Endothelial cell of hepatic sinusoid (primary cell): ENCODE measurements around the gene GPS2.

ENCODE experiments used
- in situ Hi-C: cut with HindIII; loops from 2 replicates; pipeline ENCODE4 v1.10.0; 2017; ENCODE audit warnings: low sequenced_read_pairs

GPS2 gene

DNA sequence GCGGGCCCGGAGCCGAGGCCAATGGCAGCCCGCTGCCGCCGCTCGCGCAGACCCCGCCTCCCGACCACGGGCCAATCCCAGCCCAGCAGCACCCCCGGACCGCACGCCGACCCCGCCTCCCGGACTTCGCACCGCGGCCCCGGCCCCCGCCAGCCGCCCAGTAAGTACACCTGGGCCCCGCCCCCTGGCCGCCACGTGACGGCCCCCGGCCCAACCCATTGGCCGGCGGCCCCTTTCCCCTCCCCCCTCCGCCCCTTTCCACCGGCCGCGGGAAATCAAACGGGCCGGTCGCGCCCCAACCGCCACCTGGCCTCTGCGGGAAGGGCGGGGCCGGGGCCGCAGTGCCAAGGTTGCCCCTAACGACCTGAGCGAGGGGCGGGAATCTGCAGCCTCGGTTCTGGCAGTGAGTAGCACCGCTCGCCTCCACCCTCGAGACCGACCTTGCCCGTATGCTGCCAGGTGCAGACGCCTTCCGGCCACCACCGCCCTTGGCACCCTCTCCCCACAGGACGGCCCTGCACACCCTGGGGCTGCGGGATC, 20.5 kb downstream of the GPS2 start, which contains the start of gene YBX2:
Gene YBX2 (minus strand): TSS at position 26 of the 540 bp plus-strand sequence. CDS start 139 bp downstream, outside the sequence.
- in situ Hi-C loops, result no loop called here

DNA sequence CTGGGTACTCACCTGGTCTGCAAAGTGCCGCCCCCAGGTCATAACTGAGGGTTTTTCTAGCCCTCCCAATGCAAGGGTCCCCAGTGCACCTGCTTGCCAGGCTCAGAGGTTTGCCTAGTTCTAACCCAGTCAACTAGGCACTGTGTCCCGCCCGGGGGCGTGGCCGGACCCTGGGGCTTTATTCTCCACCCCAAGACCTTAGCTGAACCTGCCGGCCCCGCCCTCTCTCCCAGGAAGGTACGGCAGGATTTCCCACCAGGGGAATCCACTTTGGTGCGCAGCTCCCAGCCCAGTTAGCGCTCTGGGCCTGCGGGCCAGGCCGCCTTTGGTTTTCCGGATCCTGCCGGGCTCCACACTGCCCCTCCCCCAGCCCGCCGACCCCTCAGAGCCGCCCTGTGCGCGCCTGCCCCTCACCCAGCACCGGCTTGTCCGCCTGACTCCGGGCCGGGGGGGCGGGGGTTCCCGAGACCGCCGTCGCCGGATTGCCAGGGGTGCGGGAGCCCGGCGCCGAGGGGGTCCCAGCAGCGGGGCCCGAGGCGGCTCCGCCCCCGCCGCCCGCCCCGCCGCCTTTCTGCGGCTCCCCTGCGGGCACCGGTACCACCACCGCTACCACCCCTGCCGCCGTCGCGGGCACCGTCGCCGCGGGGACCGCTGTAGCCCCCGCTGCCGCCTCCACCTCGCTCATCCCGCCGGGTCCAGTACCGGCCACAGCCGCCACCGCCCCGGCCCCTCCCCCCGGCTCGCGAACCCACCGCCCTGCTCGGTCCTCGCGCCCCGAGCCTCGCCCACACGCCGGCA, 21.1 kb downstream of the GPS2 start:
- in situ Hi-C loops, result no loop called here

DNA sequence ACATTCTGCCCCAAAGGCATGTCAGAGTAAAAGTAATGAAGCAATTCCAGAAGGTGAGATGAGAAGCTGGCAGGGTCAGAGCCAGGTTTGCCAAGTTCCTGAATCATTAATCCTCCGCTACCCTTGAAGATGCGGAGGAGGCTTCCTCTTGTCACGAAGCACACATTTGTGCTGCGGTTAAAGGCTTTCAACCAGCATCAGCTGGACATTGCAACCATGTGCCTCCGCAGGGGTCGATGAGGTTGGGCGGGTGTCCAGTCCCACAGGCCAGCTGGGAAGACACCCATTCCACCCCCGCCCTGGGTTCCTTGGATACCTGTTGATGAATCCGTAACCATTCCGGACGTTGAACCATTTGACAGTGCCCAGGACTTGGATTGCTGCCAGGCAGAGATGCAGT, 22.0 kb downstream of the GPS2 start:
- in situ Hi-C loops, result no loop called here

DNA sequence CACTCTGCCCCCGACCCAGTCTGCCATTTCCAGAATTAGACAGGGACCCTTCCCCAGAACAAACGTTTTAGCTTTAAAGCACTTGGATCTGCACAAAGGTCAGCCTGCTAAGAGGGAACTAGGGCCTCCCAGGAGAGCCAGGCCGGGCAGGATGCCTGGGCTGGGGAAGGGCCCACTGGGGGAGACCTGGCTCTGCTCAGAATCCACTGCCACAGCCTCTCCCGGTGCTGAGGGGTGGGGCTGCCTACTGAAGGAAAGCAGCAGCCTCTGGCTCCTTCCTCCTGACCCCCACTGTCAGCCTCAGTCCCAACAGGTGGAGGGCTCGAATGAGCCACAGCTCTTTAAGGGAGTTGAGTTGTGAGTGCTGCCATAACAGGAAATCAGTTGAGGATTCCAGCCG, 22.4 kb downstream of the GPS2 start:
- in situ Hi-C loops, result no loop called here

DNA sequence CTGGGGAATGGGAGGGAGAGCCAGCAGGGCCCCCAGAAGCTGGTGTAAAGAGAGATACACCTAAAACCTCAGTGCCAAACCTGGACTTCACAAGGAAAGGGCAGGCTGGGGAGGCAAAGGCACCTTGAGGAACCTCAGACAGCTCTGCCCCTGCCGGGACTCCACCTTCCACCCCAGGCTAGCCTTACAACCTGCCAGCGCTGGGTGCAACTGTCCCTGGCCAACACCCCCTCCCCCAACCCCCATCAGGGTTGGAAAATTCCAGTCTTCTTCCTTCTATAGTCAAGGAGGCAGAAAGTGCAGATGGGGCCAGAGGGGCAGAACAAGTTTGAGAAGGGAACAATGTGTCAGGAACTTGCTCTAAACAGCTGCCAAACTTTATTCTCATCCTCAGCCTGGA, 23.0 kb downstream of the GPS2 start:
- in situ Hi-C loops, result no loop called here

DNA sequence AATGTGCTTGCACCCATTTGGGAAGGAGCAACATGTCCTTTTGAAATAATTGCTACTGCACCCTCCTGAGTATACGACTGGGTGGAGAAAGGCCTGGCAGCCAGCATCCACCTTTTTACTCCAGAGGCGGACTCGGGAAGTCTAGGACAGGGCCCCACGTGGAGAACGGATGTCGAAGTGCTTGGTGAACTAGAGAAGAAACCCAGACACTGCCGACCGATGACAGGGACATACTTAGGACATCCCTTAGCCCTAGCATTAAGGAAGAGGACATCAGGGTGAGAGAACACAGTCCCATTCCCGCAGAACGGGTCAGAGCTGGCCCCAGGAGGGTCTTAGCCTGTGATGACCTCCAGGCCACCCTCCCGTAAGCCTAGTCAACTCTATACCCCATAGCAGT, 24.5 kb downstream of the GPS2 start:
- in situ Hi-C loops, result no loop called here

DNA sequence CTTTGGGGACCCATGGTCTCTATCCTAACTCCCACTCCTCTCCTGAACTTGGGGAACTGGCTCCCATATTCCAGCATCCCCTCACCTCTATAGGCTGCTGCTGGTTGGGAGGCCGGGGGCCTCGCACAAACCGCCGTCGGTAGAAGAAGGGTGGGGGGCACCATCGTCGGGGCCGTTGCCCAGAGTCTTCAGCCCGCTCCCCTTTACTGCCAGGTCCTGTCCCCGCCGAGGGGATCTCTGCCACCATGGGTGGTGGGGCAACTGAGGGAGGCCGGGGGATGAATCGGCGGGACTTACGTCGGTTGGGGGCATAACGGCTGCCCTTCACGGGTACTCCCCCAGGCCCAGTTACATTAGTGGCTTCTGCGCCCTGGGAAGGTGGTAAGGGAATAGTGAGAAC, 25.0 kb downstream of the GPS2 start:
- in situ Hi-C loops, result no loop called here

DNA sequence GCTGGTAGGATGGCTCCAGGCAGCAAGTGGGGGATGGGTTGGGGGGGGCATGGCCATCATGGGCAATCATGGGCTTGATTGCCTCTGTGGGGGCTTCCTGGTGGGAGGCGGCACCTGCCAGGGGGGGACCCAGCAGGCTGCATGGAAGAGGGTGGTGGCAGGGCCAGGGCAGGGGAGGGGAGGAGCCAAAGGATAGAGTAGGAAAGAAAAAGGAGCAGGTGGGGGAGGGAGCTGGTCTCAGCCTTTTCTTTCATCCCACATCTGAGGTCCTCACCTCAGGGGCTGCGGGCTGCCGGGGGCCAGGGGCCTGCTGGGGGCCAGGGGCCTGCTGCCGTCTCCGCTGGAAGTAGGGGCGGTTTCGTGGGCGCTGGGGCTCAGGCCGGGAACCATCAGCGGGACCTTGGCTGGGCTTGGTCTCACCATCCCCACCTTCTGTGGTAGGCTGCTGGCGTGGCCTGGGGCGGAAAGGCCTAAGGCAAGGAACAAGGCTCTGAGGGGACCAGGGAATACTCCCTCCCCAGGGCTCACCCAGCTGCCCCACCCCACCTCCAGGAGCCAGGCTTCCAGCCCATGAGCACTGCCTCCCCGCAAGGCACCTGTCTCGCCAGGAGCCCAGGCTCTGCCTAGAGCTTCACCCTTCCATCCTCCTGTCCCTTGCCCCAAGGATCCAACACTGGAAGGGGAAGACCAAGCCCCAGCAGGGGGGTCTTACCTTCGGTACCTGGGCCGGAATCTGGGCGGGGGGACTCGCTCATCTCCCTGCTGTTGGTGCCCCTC, 25.7 kb downstream of the GPS2 start:
- in situ Hi-C loops, result no loop called here

DNA sequence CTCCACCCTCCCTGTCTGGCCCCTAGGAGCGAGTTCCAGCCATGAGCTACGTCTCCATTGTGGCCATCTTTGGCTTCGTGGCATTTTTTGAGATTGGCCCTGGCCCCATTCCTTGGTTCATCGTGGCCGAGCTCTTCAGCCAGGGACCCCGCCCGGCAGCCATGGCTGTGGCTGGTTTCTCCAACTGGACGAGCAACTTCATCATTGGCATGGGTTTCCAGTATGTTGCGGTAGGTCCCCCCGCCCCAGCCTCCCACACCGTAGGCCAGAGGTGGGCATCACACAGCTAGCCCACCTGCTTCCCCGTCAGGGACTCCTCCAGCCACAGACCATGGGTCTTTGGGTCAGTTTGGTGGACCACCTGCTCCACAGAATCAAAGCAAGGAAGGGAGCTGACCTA, 29.5 kb downstream of the GPS2 start:
- in situ Hi-C loops, result no loop called here

DNA sequence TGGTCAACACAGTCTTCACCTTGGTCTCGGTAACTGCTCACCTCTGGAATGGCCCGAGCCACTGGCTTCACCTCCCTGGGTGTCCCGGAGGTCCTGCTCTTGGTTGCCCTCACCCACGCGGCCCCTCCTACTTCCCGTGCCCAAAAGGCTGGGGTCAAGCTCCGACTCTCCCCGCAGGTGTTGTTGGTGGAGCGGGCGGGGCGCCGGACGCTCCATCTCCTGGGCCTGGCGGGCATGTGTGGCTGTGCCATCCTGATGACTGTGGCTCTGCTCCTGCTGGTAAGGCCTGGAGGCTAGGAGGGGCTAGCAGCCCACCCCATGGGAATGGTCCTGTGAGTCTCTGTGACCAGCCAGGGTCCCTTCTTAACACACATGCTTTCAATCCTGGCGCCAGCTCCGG, 30.2 kb downstream of the GPS2 start:
- in situ Hi-C loops, result no loop called here

DNA sequence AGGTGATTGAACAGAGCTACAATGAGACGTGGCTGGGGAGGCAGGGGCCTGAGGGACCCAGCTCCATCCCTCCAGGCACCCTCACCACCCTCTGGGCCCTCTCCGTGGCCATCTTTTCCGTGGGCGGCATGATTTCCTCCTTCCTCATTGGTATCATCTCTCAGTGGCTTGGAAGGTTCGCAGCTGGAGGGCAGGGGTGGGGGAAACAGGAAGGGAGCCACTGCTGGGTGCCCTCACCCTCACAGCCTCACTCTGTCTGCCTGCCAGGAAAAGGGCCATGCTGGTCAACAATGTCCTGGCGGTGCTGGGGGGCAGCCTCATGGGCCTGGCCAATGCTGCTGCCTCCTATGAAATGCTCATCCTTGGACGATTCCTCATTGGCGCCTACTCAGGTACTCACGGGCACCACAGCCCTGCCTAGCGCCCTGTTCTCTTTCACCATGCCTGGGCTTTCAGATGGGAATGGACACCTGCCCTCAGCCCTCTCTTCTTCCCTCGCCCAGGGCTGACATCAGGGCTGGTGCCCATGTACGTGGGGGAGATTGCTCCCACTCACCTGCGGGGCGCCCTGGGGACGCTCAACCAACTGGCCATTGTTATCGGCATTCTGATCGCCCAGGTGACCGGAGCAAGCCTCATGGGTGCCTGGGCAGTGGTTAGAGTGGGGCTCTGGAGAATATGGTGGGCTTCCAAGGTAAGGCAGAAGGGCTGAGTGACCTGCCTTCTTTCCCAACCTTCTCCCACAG, 31.5 kb downstream of the GPS2 start:
- in situ Hi-C loops, result no loop called here

DNA sequence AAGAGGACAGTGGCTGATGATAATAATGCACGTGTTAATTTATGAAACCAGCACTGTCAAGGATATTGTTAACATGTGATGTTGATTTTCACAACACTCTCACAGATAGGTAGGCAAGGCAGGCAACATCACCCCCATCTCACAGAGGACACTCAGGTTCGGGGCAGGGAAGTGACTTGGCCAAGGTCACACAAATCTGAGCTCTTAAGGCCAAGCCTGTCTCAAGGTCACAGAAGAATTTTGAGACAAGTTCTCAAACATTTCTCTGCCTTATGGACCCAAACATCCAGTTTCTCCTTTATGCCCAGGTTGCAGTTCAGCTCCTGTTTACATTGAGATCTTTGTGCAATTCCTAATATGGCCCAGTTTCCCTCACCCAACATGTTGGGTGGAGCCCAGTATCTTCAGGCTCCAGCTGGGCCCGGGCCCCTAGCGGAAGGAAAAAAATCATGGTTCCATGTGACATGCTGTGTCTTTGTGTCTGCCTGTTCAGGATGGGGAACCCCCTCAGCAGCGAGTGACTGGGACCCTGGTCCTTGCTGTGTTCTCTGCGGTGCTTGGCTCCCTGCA, 32.3 kb downstream of the GPS2 start:
- in situ Hi-C loops, result no loop called here

DNA sequence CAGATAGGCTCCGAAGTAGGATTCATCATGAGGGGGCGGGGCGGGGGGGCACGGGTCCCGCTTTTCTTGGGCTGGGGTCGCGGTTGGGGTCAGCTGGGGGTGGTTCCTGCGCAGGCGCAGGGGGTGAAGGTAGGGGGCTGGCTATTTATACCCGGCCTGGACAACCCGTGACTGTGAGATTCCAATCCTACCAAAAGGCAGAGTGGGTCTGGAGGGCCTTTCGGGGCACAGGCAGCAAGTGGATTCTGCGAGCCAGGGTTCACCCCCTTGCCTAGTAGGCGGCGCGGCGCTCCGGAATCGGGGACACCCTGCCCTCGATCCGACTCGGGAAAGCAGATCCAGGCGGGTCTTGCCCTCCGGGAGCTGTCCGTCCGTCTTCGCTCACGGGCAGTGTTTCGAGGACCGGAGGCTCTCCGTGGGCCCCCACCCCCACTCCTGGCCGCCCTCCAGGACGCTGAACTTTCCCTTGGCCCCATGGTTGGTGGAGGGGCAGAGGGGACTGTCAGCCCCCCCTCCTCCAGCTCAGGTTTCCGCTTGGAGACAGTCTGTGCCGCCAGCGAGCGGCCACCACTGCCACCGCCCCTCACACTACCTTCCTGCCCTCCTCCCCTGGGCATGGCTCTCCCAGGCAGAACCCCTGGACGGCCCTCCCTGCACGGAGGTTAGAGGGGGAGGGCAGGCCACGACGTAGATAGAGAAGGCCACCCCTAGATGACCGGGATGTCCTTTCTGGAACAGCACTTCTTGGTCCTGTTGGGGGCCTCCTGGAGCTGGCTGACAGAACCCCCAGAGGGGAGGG, 33.0 kb downstream of the GPS2 start:
- in situ Hi-C loops, result no loop called here

DNA sequence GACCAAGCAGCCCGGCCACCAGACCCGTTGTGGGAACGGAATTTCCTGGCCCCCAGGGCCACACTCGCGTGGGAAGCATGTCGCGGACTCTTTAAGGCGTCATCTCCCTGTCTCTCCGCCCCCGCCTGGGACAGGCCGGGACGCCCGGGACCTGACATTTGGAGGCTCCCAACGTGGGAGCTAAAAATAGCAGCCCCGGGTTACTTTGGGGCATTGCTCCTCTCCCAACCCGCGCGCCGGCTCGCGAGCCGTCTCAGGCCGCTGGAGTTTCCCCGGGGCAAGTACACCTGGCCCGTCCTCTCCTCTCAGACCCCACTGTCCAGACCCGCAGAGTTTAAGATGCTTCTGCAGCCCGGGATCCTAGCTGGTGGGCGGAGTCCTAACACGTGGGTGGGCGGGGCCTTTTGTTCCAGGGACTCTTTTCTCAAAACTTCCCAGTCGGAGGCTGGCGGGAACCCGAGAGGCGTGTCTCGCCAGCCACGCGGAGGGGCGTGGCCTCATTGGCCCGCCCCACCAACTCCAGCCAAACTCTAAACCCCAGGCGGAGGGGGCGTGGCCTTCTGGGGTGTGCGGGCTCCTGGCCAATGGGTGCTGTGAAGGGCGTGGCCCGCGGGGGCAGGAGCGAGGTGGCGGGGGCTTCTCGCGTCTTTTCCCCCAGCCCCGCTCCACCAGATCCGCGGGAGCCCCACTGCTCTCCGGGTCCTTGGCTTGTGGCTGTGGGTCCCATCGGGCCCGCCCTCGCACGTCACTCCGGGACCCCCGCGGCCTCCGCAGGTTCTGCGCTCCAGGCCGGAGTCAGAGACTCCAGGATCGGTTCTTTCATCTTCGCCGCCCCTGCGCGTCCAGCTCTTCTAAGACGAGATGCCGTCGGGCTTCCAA, 33.8 kb downstream of the GPS2 start, which contains the start of gene SLC2A4:
Gene SLC2A4 (plus strand): TSS at position 645 of the 879 bp plus-strand sequence. CDS start 217 bp downstream, at position 862.
- in situ Hi-C loops, result no loop called here

DNA sequence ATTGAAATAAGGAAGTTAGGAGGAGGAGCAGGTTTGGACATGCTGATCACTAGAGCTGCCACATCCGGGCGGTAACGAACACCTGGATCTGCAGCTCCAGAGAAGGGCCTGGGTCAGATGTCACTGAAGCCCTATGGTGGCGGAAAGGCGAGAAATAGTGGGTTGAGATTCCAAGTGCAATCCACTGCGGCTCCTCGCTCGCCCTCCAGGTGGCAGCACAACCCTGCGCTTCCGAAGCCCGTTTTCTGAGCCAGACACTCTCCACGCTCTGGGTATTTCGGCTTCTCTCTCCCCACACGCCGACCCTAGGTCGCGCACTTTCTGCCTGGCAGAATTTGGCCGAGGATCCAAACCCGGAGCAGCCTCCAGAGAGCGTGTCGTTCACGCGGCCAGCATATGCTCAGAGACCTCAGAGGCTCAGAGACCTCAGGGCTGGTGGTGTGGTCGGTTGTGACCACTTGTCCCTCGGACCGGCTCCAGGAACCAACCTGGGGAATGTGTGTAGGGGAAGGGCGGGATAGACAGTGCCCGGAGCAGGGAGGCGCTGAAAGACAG, 34.6 kb downstream of the GPS2 start:
- in situ Hi-C loops, result no loop called here

DNA sequence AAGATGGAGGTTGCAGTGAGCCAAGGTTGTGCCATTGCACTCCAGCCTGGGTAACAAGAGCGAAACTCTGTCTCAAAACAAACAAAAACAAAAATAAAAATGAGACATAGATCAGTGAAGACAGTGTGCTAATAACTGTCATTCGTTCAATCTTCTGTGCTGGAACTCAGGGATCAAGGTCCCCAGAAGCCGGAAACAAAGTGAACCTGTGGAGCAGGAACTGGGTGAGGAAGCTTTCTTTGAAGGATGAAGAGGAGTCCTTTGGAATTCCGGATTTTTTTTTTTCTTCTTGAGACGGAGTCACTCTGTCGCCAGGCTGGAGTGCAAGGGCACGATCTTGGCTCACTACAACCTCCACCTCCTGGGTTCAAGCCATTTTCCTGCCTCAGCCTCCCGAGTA, 35.7 kb downstream of the GPS2 start:
- in situ Hi-C loops, result no loop called here

DNA sequence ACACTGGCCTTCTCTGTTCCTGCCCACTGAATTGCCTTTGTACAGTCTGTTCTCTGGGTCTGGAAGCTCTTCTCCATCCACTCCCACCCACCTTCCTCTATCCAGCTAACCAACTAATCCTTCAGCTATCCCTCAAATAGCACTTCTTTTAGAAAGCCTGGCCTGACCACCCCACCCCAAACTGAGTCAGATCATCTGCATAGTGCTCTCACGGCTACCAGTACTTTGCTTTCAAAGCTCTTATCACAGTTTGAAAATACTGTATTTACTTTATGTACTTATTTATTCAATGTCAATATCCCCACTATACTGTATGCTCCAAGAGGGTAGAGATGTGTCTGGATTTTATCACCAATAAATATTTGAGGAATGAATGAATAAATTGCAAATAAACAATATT, 48.4 kb downstream of the GPS2 start:
- in situ Hi-C loops, result no loop called here

DNA sequence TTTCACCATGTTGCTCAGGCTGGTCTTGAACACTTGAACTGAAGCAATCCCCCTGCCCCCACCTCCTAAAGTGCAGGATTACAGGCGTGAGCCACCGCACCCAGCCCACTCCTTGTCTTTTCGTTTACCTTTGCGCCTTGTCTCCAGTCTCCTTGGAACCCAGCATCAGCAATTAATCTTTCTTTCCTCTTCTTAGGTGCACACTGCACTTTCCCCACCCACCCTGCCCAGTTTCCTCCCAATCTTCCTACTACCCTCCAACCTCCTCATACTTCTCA, 51.4 kb downstream of the GPS2 start:
- in situ Hi-C loops, result no loop called here
